HEK293T (cell line): ENCODE data around the gene ATP6V1A.
"Not testable (repeated sequence)": the region's sequence is repeated elsewhere in the genome, so short reads cannot be mapped to it uniquely, and the experiment has no call there.

Experiments used
- CTCF ChIA-PET: fragments of 350-600 bp; formaldehyde crosslinking; extraction: SDS; loops from one replicate; lab custom pipeline; 2021; ENCODE audit warnings: antibody characterized with exemption, inconsistent platforms; lab: Yijun Ruan, JAX
- POLR2A ChIA-PET: fragments of 350-600 bp; formaldehyde crosslinking; extraction: SDS; loops from one replicate; lab custom pipeline; 2020; ENCODE audit warnings: antibody characterized with exemption, inconsistent platforms; lab: Yijun Ruan, JAX
- DNase-seq: peaks from one replicate; pipeline ENCODE4 v3.0.0; 2012; ENCODE audit warnings: mixed read lengths; ENCODE audit errors: extremely low spot score
- ARNT ChIP-seq: fragments of 450-650 bp; IDR thresholded peaks from 2 replicates; pipeline ENCODE4 v1.6.1; 2017; ENCODE audit warnings: mild to moderate bottlenecking
- BHLHE40 ChIP-seq: fragments of 450-650 bp; IDR thresholded peaks from 2 replicates; pipeline ENCODE4 v1.6.1; 2016; ENCODE audit warnings: mild to moderate bottlenecking, moderate library complexity, borderline replicate concordance
- CTBP1 ChIP-seq: fragments of 450-650 bp; IDR thresholded peaks from 2 replicates; pipeline ENCODE4 v1.6.1; 2016; ENCODE audit warnings: borderline replicate concordance
- ELF4 ChIP-seq: fragments of 450-650 bp; IDR thresholded peaks from 2 replicates; pipeline ENCODE4 v1.6.1; 2017; ENCODE audit warnings: antibody characterized with exemption
- FOXA1 ChIP-seq: fragments of 450-650 bp; IDR thresholded peaks from 2 replicates; pipeline ENCODE4 v1.6.1; 2016; ENCODE audit warnings: mild to moderate bottlenecking
- FOXK2 ChIP-seq: fragments of 450-650 bp; IDR thresholded peaks from 2 replicates; pipeline ENCODE4 v1.6.1; 2016; ENCODE audit warnings: mild to moderate bottlenecking
- FOXM1 ChIP-seq: fragments of 450-650 bp; IDR thresholded peaks from 2 replicates; pipeline ENCODE4 v1.6.1; 2017; ENCODE audit warnings: mild to moderate bottlenecking, borderline replicate concordance
- HDGF ChIP-seq: fragments of 450-650 bp; IDR thresholded peaks from 2 replicates; pipeline ENCODE4 v1.6.1; 2017; ENCODE audit warnings: antibody characterized with exemption, borderline replicate concordance
- L3MBTL2 ChIP-seq: fragments of 450-650 bp; conservative IDR thresholded peaks from 2 replicates; pipeline ENCODE4 v1.6.1; 2016; ENCODE audit warnings: mild to moderate bottlenecking
- LEF1 ChIP-seq: fragments of 450-650 bp; IDR thresholded peaks from 2 replicates; pipeline ENCODE4 v1.6.1; 2017; ENCODE audit warnings: mild to moderate bottlenecking, borderline replicate concordance
- NFRKB ChIP-seq: fragments of 450-650 bp; IDR thresholded peaks from 2 replicates; pipeline ENCODE4 v1.6.1; 2016; ENCODE audit warnings: mild to moderate bottlenecking, moderate library complexity
- SP1 ChIP-seq: fragments of 450-650 bp; IDR thresholded peaks from 2 replicates; pipeline ENCODE4 v1.6.1; 2017
- SUZ12 ChIP-seq: fragments of 450-650 bp; IDR thresholded peaks from 2 replicates; pipeline ENCODE4 v1.6.1; 2016; ENCODE audit warnings: mild to moderate bottlenecking
- TARDBP ChIP-seq: fragments of 450-650 bp; IDR thresholded peaks from 2 replicates; pipeline ENCODE4 v1.6.1; 2016
- ZNF384 ChIP-seq: fragments of 450-650 bp; IDR thresholded peaks from 2 replicates; pipeline ENCODE4 v1.6.1; 2016
- TF ChIP-seq, protein P1 (sequence below): fragments of 450-650 bp; IDR thresholded peaks from 2 replicates; pipeline ENCODE4 v1.6.1; 2016

Gene ATP6V1A

DNA sequence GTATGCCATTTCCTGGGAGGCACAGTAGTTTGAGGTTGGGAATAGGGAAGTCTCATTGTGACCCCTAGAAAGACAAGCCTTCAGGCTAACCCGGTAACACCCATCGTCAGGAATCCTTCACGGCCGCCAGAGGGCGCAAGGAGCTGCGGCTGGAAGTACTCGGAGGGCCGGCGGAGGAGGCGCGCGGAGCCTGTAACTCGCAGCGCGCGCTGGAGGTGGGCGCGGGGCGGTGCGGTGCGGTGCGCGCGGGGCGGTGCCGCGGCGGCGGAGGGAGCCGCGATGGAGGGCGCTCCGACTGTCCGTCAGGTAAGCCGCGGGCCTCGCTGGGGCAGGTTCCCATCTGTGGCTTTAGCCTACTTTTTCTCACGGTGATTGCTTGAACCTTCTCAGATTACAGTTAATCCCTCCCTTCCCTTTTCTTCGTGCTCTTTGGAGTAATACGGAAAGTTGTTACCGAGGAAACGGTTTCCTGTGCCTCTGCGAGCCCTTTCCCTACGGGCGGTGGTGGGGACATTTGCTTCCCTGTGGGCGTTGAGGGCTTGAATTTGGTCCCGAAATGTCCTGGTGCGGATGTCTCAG lies 91.9 kb downstream of the ATP6V1A start, which contains the start of gene GRAMD1C:
Gene GRAMD1C (plus strand): TSS at position 158 of the 579 bp plus-strand sequence. CDS start 122 bp downstream, at position 280.
- CTCF ChIA-PET, result interaction anchor here (0.6 to 0.7 kb wide), 5 partner anchors 8 to 1722 kb away, joined by 3 to 7 read pairs (median 6); no protein-coding TSS in a partner anchor
- POLR2A ChIA-PET, result interaction anchor here (1.1 kb wide), 1 partner anchor 142 kb away, joined by 3 read pairs; the partner anchor contains the start of gene USF3
- TF ChIP-seq ARNT (peak; percentile 44; the same call in 1 of the 2 replicates), SUZ12 (no peak), FOXA1 (no peak), CTBP1 (peak; percentile 30; the same call in 1 of the 2 replicates), FOXM1 (peak; percentile 40; the same call in 1 of the 2 replicates), FOXK2 (no peak), L3MBTL2 (no peak)
- TF ChIP-seq, protein P1, sequence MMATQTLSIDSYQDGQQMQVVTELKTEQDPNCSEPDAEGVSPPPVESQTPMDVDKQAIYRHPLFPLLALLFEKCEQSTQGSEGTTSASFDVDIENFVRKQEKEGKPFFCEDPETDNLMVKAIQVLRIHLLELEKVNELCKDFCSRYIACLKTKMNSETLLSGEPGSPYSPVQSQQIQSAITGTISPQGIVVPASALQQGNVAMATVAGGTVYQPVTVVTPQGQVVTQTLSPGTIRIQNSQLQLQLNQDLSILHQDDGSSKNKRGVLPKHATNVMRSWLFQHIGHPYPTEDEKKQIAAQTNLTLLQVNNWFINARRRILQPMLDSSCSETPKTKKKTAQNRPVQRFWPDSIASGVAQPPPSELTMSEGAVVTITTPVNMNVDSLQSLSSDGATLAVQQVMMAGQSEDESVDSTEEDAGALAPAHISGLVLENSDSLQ, result no peak
- peak; percentile 89 for DNase-seq

DNA sequence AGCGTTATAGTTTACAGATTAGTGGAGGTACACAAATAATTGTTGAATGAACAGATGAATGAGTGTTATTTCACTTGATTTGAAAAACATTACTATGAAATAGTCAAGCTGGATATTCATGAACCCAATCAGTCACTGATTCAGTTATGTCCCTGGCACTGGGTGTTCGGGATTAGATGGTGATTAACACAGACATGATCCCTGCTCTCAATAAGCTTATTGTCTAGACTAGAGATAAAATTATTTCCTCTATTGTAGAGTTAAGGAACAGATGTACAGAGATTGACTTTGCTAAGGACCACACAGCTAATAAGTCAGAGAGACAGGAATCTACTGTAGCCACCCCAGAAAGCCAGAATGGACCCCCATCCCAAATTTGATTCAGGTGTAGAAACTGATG lies 92.7 kb downstream of the ATP6V1A start:
- TF ChIP-seq, protein P1, result no peak
- TF ChIP-seq ARNT (no peak), NFRKB (no peak), FOXA1 (no peak), FOXM1 (no peak), ZNF384 (no peak), LEF1 (no peak), FOXK2 (no peak), CTBP1 (no peak), ELF4 (no peak), L3MBTL2 (no peak), TARDBP (no peak), SUZ12 (no peak)
- ChIA-PET CTCF (interaction anchor here (0.6 kb wide), 1 partner anchor 72 kb away, joined by 4 read pairs; no protein-coding TSS in a partner anchor), POLR2A (interaction anchor here (1.1 kb wide), 1 partner anchor 143 kb away, joined by 3 read pairs; the partner anchor contains the start of gene USF3)
- no peak for DNase-seq

DNA sequence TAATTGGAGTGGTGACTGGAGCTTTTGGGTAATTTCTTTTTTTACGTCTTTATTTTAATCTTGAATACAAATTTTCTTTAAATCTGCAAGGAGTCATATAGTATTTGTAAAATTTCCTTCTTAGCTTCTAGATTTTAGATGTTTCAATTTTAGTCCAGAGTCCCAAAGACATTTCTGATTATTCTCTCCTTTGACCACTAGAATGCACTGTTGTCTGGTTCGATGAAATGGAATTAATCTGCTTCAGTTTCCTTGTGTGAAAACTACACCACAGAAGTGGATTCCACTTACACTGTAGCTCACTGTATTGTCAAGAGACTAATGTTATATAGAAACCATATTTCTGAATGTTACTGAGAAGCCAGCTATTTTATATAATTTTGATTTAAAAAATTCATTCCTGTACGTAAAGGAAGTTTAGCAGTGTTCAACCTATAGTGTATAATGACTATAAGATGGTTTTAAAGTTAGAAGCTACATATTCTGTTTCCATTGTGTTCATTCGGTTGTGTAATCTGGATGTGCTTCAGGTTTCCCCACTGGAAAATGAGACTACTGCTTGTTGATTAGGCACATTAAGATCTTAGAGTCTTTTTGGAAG lies 97.9 kb downstream of the ATP6V1A start:
- ChIA-PET CTCF (interaction anchor here (0.6 to 1.8 kb wide), 10 partner anchors 20 to 979 kb away, joined by 3 to 7 read pairs (median 4); no protein-coding TSS in a partner anchor), POLR2A (no interaction called here)
- no peak for TF ChIP-seq ARNT
- no peak for TF ChIP-seq NFRKB
- TF ChIP-seq HDGF, result no peak
- TF ChIP-seq LEF1, result no peak
- TF ChIP-seq BHLHE40, result no peak
- TF ChIP-seq FOXK2, result no peak
- DNase-seq, result peak; percentile 45

DNA sequence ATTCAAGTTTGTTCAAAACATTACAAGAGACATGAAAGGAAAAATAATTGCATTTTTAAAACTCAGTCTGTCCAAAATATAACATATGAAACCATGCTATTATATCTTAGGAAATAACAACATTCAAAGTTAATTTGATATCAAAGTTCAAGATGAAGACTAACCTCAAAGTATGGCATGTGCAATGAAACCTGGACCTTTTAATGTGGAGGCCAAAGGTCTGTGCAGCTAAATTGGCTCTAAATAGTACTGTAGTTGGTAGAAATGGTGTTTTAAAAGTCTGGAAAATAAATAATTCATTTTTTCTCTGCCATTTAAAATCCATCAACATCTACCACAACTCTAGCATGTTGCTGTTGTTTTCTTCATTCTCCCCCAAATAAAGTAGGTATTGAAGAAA lies 100.4 kb downstream of the ATP6V1A start:
- CTCF ChIA-PET, result no interaction called here
- no peak for DNase-seq
- TF ChIP-seq FOXK2 (no peak), ARNT (no peak), SUZ12 (no peak), BHLHE40 (no peak), NFRKB (no peak), L3MBTL2 (no peak), FOXM1 (no peak), LEF1 (no peak), ELF4 (no peak), ZNF384 (no peak), FOXA1 (no peak), CTBP1 (no peak), TARDBP (no peak), HDGF (no peak), SP1 (no peak)
- TF ChIP-seq, protein P1, result no peak
- POLR2A ChIA-PET, result no interaction called here

DNA sequence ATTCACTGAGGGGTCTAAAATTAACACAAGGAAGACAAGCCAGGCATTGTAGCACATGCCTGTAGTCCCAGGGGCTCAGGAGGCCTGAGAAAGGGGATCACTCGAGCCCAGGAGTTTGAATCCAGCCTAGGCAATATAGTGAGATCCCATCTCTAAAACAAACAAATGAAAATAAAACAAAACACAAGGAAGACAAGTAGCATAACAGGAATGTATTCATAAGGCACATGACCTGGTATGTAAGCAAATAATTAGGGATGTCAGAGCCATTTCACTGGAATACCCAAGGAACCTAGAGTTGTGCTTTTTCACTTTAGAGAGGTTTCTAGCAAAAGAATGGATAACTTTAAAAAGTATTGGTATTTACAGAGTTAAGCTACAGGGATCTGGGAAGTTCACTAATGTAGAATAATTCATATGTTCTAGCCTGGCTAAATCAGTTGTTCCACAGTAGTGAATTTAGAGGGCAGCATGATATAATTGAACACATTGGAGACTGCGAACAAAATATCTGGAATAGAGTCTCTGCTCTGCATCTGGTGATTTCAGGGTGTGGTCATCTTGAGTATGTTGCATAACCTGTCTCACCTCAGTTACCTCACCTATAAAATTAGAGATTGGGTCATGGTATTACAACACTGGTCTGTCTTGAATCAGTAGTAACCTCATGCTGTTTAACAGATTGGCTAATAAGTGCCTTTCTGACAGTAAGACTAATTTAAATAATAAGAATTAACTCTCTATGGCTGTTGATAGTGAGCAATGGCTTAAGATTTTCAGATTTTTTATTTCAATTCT lies 101.0 kb downstream of the ATP6V1A start:
- DNase-seq, result no peak
- CTCF ChIA-PET, result no interaction called here
- TF ChIP-seq, protein P1, result no peak
- no peak for TF ChIP-seq BHLHE40
- no peak for TF ChIP-seq FOXA1
- no peak for TF ChIP-seq NFRKB
- no peak for TF ChIP-seq ZNF384
- no peak for TF ChIP-seq SP1
- no peak for TF ChIP-seq LEF1
- TF ChIP-seq HDGF, result no peak
- TF ChIP-seq FOXK2, result no peak
- TF ChIP-seq ELF4, result no peak
- no peak for TF ChIP-seq FOXM1
- no peak for TF ChIP-seq SUZ12
- no peak for TF ChIP-seq TARDBP
- POLR2A ChIA-PET, result no interaction called here

DNA sequence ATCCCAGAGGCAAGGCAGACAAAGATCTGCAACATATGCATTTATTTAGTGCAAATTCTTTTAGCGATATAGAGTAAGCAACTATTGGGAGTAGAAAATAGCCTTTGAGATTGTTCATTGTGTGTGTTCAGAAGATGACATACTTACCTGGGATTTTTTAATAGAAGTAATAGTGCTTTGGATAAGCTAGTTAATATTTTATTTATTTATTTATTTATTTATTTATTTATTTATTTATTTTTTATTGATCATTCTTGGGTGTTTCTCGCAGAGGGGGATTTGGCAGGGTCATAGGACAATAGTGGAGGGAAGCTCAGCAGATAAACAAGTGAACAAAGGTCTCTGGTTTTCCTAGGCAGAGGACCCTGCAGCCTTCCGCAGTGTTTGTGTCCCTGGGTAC lies 102.2 kb downstream of the ATP6V1A start:
- DNase-seq, CTCF ChIA-PET, POLR2A ChIA-PET: not testable (repeated sequence)

DNA sequence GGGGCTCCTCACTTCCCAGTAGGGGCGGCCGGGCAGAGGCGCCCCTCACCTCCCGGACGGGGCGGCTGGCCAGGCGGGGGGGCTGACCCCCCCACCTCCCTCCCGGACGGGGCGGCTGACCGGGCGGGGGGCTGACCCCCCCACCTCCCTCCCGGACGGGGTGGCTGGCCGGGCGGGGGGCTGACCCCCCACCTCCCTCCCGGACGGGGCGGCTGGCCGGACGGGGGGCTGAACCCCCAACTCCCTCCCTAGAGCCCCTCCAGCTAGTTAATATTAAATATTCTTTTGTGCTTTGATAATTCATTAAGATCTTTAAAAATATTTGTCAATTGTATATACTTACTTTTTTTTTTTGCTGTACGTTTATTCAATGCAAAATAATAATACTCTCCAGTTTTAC lies 103.0 kb downstream of the ATP6V1A start:
- POLR2A ChIA-PET, DNase-seq, CTCF ChIA-PET: not testable (repeated sequence)

DNA sequence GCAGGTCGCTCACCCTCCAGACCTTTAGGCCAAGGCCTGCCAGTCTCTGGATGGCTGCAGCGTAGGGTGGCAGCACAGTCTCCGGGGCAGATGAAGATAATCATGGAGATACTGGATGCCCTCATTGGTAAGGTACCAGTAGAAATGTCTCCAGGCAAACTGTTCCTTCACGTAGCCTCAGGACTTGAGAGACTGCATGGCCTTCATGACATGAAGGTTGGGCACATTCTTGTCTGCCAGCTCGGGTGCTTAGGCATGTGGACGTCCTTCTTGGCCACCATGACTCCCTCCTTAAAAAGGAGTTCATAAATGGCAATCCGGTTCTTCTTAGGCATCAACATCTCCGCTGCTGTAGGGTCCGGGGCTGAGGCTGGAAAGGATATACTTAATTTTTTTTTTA lies 103.6 kb downstream of the ATP6V1A start:
- POLR2A ChIA-PET, DNase-seq, CTCF ChIA-PET: not testable (repeated sequence)
